HG03025 (cell line): ENCODE results near the gene MUC4.
"Not testable (repeated sequence)": the region's sequence is repeated elsewhere in the genome, so short reads cannot be mapped to it uniquely, and the experiment has no call there.

Source experiments
- ATAC-seq: cut with Tn5 transposase; IDR thresholded peaks from one replicate; pipeline ENCODE4 v1.9.1; 2021; ENCODE audit warnings: mild to moderate bottlenecking, moderate library complexity; ENCODE audit not compliant: unreplicated experiment, low FRiP score

Gene MUC4

GRCh38 chr3:195813916-195814640 is 2.3 kb upstream of the MUC4 start:
- ATAC-seq, result no peak

DNA sequence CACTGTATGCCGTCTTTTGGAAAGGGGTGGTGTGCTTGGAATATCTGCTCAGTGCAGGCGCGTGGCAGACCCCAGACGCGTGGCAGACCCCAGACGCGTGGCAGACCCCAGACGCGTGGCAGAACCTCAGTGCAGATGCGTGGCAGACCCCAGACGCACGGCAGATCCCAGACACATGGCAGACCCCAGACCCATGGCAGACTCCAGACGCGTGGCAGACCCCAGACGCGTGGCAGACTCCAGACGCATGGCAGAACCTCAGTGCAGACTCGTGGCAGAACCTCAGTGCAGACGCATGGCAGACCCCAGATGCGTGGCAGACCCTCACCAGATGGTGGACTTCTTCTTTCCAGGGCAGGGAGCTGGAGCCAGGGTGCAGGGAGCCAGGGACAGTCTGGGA is 637 bp upstream of the MUC4 start:
- ATAC-seq, result no peak

DNA sequence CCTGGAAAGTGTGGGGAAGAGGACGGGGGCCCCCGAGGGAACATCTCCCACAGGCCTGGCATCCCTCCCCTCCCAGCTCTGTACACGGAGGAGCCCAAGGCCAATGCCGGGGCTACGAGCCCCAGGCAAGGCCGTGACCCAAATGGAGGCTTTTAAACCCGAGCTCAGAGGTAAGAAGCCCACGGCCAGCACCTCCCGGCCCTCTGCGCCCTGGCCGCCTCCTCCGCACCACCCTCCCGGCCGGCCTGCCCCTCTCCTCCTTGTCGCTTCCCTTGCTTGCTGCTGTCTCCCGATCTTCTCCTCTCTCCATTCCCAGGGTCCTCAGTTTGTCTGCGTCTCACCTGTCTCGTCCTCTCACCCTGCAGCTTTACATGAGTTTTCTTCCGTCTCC is 1.3 kb downstream of the MUC4 start:
- no peak for ATAC-seq

GRCh38 chr3:195809796-195810454 is 1.8 kb downstream of the MUC4 start:
- ATAC-seq, result no peak

GRCh38 chr3:195809291-195809785 is 2.4 kb downstream of the MUC4 start:
- ATAC-seq, result no peak

- ATAC-seq, result no peak
Measured at GRCh38 chr3:195808741-195809290, 2.9 kb downstream of the MUC4 start.

DNA sequence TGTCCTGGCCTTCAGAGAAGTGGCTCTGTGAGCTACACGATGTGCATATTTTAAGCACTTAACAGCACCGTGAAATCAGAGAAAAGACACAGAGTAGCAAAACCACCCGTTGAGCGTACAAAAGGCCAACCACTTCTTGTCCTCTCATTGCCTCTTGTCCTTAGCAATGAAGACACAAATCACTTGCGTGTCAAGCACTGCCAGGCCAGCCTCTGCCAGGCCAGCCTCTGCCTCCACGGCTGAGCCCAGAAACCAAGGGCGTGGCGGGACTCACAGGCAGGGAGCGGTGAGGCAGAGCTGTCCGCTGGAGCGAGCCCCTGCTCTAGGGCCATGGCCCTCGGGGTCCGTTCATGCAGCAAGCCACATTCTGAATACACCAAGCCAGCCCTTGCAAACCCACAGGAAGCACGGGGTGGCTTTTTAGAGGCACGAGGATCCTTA is 4.0 kb downstream of the MUC4 start:
- ATAC-seq, result no peak

- ATAC-seq, result no peak
Measured at GRCh38 chr3:195806916-195807231, 4.9 kb downstream of the MUC4 start.

DNA sequence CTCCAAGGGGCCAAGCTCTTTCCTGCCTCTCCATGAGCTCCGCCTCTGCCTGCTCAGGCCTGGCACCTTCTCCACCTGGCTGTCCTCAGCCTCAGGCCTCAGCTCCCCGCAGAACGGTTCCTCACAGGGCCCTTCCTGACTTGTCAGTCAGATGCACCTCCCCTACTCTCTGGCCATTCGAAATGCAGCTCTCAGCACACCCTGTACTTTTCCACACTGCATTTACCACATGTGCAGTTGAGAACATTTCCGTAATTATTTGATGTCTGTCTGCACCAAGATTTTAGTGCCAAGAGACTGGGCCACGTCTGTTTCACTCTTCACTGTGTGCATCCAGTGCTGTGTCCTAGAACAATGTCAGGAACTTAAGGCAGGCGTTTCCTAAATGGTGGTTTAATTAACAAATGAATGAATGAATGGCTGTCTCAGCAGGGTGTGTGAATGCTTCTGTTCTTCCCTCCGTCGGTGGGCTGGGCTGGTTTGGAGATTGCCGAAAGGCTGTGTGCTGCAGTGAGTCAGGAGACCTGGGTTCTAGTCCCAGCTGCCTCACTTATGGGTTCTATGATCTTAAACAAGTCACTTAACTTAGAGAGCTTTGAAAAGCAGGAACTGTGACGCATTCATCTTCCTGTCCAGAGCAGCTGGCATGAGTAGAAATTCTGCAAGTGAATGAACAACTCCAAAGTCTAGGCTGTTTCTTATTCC is 5.4 kb downstream of the MUC4 start:
- ATAC-seq, result no peak

DNA sequence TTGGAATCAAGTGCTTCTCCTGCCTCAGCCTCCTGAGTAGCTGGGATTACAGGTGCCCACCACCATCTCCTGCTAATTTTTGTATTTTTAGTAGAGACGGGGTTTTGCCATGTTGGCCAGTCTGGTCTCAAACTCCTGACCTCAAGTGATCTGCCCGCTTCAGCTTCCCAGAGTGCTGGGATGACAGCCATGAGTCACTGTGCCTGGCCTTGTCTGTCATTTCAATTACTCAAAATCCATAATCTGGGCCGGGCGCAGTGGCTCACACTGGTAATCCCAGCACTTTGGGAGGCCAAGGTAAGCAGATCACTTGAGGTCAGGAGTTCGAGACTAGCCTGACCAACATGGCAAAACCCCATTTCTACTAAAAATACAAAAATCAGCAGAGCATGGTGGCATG is 6.1 kb downstream of the MUC4 start:
- ATAC-seq, result not testable (repeated sequence)

GRCh38 chr3:195805181-195805580 is 6.5 kb downstream of the MUC4 start:
- no peak for ATAC-seq

DNA sequence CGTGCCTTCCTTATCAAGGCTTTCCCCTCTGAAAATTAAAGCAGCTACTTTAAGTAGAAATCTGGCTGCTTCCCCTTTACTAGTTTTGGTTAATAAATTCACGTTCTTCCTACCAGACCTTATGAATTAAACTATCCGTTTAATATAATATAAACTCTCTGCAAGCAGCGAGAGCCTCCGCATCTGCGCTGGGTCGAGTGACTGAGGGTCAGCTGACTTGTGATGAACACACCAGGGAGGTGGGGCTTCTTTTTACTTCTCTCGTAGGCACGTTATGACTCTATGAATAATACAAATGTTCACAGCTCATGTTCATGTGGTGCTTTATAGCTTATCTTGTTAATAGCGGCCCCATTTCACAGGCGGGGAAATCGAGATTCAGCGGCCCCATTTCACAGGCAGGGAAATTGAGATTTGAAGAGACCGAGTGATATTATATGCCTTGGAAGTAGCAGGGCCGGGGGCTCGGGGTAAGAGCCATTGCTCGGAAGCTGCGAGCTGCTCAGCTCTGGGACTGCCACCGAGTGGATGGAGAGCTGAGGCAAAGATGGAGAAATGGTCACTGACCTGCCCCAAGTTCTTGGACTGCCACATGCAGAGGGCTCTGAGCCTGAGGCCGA is 8.3 kb downstream of the MUC4 start:
- ATAC-seq, result no peak

DNA sequence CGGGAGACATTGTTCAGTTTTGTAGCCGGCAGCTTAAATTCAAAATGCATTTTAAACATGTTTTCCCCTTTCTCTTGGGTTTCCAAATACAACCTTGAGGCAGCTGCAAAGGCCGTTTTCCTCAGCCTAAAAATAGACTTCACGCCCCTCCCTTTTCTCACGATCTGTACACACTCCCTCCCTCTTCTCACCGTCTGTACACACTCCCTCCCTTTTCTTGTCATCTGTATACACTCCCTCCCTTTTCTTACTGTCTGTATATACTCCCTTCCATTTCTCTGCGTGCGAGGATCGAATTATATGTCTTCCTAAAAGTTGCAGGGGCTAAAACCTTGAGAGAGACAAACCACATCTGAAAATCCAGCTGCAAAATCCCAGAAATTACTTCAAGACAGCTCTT is 8.9 kb downstream of the MUC4 start:
- no peak for ATAC-seq

- ATAC-seq, result no peak
Measured at GRCh38 chr3:195802261-195802701, 9.4 kb downstream of the MUC4 start.

GRCh38 chr3:195801251-195802183 is 10.2 kb downstream of the MUC4 start:
- no peak for ATAC-seq

DNA sequence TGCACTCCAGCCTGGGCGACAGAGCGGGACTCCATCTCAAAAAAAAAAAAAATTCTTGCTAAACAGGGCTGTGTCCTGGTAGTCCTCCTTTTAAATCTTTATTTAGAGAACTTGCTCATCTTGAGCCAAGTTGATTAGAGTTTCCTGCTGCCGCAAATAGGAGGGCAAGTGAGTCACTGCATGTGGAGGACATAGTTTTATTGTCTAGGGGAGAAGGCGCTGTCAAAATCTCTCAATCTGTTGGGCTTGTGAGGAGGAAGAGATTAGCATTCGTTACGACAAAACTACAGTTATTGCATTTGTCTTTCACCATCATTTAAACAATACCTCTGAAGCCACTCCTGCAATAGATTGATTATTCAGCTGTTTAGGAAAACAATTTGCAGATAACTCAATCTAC is 11.5 kb downstream of the MUC4 start:
- ATAC-seq, result no peak

DNA sequence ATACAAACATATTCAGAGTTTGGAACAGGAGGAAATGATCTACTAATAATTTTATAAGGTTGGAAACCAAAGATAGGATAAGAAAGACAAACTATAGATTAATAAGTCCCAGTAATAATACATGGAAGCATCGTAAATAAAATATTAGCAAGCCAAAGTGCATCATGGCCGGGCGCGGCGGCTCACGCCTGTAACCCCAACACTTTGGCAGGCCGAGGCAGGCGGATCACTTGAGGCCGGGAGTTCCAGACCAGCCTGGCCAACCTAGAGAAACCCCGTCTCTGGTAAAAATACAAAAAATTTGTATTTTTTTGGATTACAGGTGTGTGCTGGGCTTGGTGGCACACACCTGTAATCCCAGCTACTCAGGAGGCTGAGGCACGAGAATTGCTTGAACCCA is 14.9 kb downstream of the MUC4 start:
- ATAC-seq, result no peak

- no peak for ATAC-seq
Measured at GRCh38 chr3:195794708-195795107, 17.0 kb downstream of the MUC4 start.

GRCh38 chr3:195792621-195793020 is 19.1 kb downstream of the MUC4 start:
- ATAC-seq, result not testable (repeated sequence)

GRCh38 chr3:195790901-195791300 is 20.8 kb downstream of the MUC4 start:
- ATAC-seq, result no peak
